Loucy (cell line): Measurements from ENCODE around the gene BLOC1S2.

Experiments
- CTCF ChIP-seq: fragments of 200-600 bp; sonication (generic); conservative IDR thresholded peaks from 2 replicates; pipeline ENCODE4 v1.5.1; 2014; ENCODE audit warnings: mild to moderate bottlenecking, antibody characterized with exemption, low read length
- EZH2phosphoT487 ChIP-seq: fragments of 200-600 bp; IDR thresholded peaks from 2 replicates; pipeline ENCODE4 v1.6.1; 2018; ENCODE audit warnings: antibody characterized with exemption, mild to moderate bottlenecking, moderate library complexity, borderline replicate concordance

DNA sequence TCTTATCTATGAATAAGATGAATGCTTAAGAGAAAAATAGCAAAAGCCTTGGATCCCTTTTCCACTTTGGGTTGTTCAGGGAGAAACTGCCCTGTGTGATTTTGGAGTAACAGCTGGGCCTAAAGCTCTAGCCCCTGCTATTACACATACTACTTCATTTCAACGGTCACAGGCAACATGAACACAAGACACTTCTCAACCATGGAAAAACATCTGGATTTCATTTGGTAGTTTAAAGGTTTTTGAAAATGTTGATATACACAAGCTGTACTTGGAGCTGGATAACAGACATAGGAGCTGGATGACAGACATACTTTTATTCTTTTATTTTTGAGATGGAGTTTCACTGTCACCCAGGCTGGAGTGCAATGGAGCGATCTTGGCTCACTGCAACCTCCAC lies 54.4 kb downstream of the BLOC1S2 start:
- TF ChIP-seq CTCF (no peak), EZH2phosphoT487 (no peak)
